Effector memory CD4-positive, alpha-beta T cell (primary cell): ENCODE measurements around the gene IL1R2.

Experiments
- DNase-seq, 3 donors: peaks; one replicate each; pipeline ENCODE4 v3.0.0-alpha.2; 2020
- H3K27ac ChIP-seq: 2 replicates; pipeline ENCODE4 v1.7.0; 2013; ENCODE audit warnings: mild to moderate bottlenecking, low read length, moderate library complexity; ENCODE audit not compliant: insufficient read depth, poor library complexity, severe bottlenecking
- H3K27me3 ChIP-seq: replicated peaks from 2 replicates; pipeline ENCODE4 v1.7.0; 2013; ENCODE audit warnings: mild to moderate bottlenecking, low read length; ENCODE audit not compliant: insufficient read depth, control insufficient read depth, poor library complexity, severe bottlenecking
- H3K36me3 ChIP-seq: 2 replicates; pipeline ENCODE4 v1.7.0; 2013; ENCODE audit warnings: mild to moderate bottlenecking, low read length, moderate library complexity; ENCODE audit not compliant: control insufficient read depth, insufficient read depth
- H3K4me1 ChIP-seq: 2 replicates; pipeline ENCODE4 v1.7.0; 2013; ENCODE audit warnings: low read length, mild to moderate bottlenecking; ENCODE audit not compliant: control insufficient read depth, insufficient read depth, poor library complexity, severe bottlenecking
- H3K4me3 ChIP-seq: 2 replicates; pipeline ENCODE4 v1.7.0; 2013; ENCODE audit warnings: low read length, low read depth, mild to moderate bottlenecking; ENCODE audit not compliant: insufficient read depth, poor library complexity, severe bottlenecking
- H3K9me3 ChIP-seq: 2 replicates; pipeline ENCODE4 v1.7.0; 2013; ENCODE audit warnings: mild to moderate bottlenecking, low read length, moderate library complexity; ENCODE audit not compliant: control insufficient read depth

The IL1R2 gene

GRCh38 chr2:101974663-101975062 is 17.1 kb upstream of the IL1R2 start:
- no peak for DNase-seq
- no peak overlapping the region for H3K4me3 ChIP-seq
- no peaks in the 10 kb centered on the region for H3K36me3 ChIP-seq
- no peaks in the 10 kb centered on the region for H3K4me1 ChIP-seq
- H3K27me3 ChIP-seq: no peaks in the 10 kb centered on the region
- H3K27ac ChIP-seq: no peak overlapping the region
- H3K9me3 ChIP-seq: no peaks in the 10 kb centered on the region

- Histone ChIP-seq H3K9me3 (no peaks in the 10 kb centered on the region), H3K4me3 (no peak overlapping the region)
These were observed 16.4 kb upstream of the IL1R2 start for GRCh38 chr2:101975171-101975870.

GRCh38 chr2:101976891-101977290 is 14.9 kb upstream of the IL1R2 start:
- no peaks in the 10 kb centered on the region for H3K4me1 ChIP-seq
- H3K36me3 ChIP-seq: no peaks in the 10 kb centered on the region
- H3K4me3 ChIP-seq: no peak overlapping the region
- no peak for DNase-seq
- H3K27me3 ChIP-seq: no peaks in the 10 kb centered on the region
- no peaks in the 10 kb centered on the region for H3K9me3 ChIP-seq
- no peak overlapping the region for H3K27ac ChIP-seq

More at GRCh38 chr2:101975171-101975870, 16.4 kb upstream of the IL1R2 start:
- H3K36me3 ChIP-seq: no peaks in the 10 kb centered on the region
- H3K27me3 ChIP-seq: no peaks in the 10 kb centered on the region
- DNase-seq: no peak
- no peak overlapping the region for H3K27ac ChIP-seq
- no peaks in the 10 kb centered on the region for H3K4me1 ChIP-seq

GRCh38 chr2:101980368-101980767 is 11.4 kb upstream of the IL1R2 start:
- DNase-seq: no peak
- H3K4me1 ChIP-seq: no peaks in the 10 kb centered on the region
- H3K27ac ChIP-seq: no peak overlapping the region
- no peaks in the 10 kb centered on the region for H3K36me3 ChIP-seq
- H3K4me3 ChIP-seq: no peak overlapping the region
- no peaks in the 10 kb centered on the region for H3K9me3 ChIP-seq
- H3K27me3 ChIP-seq: no peaks in the 10 kb centered on the region

- no peaks in the 10 kb centered on the region for H3K27me3 ChIP-seq
- H3K4me3 ChIP-seq: no peak overlapping the region
- H3K4me1 ChIP-seq: no peaks in the 10 kb centered on the region
- H3K36me3 ChIP-seq: no peaks in the 10 kb centered on the region
- DNase-seq: no peak
- H3K27ac ChIP-seq: no peak overlapping the region
- H3K9me3 ChIP-seq: no peaks in the 10 kb centered on the region
These were observed 10.7 kb upstream of the IL1R2 start for GRCh38 chr2:101981066-101981465.

GRCh38 chr2:101981504-101981903 is 10.3 kb upstream of the IL1R2 start:
- H3K36me3 ChIP-seq: no peaks in the 10 kb centered on the region
- H3K4me3 ChIP-seq: no peak overlapping the region
- no peaks in the 10 kb centered on the region for H3K9me3 ChIP-seq
- no peaks in the 10 kb centered on the region for H3K4me1 ChIP-seq
- no peak for DNase-seq
- no peak overlapping the region for H3K27ac ChIP-seq
- no peaks in the 10 kb centered on the region for H3K27me3 ChIP-seq

GRCh38 chr2:101982495-101983029 is 9.2 kb upstream of the IL1R2 start:
- H3K4me3 ChIP-seq: no peak overlapping the region
- no peak overlapping the region for H3K27ac ChIP-seq

GRCh38 chr2:101983486-101983885 is 8.3 kb upstream of the IL1R2 start:
- Histone ChIP-seq H3K4me3 (no peak overlapping the region), H3K9me3 (no peaks in the 10 kb centered on the region), H3K27me3 (no peaks in the 10 kb centered on the region), H3K27ac (no peak overlapping the region), H3K4me1 (no peaks in the 10 kb centered on the region), H3K36me3 (no peaks in the 10 kb centered on the region)
- no peak for DNase-seq

More at GRCh38 chr2:101982495-101983029, 9.2 kb upstream of the IL1R2 start:
- Histone ChIP-seq H3K36me3 (no peaks in the 10 kb centered on the region), H3K27me3 (no peaks in the 10 kb centered on the region), H3K9me3 (no peaks in the 10 kb centered on the region), H3K4me1 (no peaks in the 10 kb centered on the region)
- DNase-seq: no peak

GRCh38 chr2:101983928-101984327 is 7.8 kb upstream of the IL1R2 start:
- no peaks in the 10 kb centered on the region for H3K36me3 ChIP-seq
- no peaks in the 10 kb centered on the region for H3K9me3 ChIP-seq
- no peak for DNase-seq
- no peaks in the 10 kb centered on the region for H3K27me3 ChIP-seq
- H3K4me1 ChIP-seq: no peaks in the 10 kb centered on the region
- no peak overlapping the region for H3K4me3 ChIP-seq
- H3K27ac ChIP-seq: no peak overlapping the region

GRCh38 chr2:101984656-101985055 is 7.1 kb upstream of the IL1R2 start:
- DNase-seq: no peak
- Histone ChIP-seq H3K9me3 (no peaks in the 10 kb centered on the region), H3K27ac (no peak overlapping the region), H3K4me3 (no peak overlapping the region), H3K4me1 (no peaks in the 10 kb centered on the region), H3K36me3 (no peaks in the 10 kb centered on the region), H3K27me3 (no peaks in the 10 kb centered on the region)
